ENCODE data around the gene NPSR1. TPM values are rescaled to one million over a fixed set of nuclear protein-coding genes. Genes with fewer than 3 reads are reported as not detected.

The NPSR1 gene
- total and polyA plus RNA-seq, 9 of the 15 experiments (the other 6 are each of a cell fraction or from before 2014, with no cell fraction given), result not detected

GRCh38 chr7:34846976-34847375 lies 189.0 kb downstream of the NPSR1 start:
- no peak overlapping the region for H2AFZ ChIP-seq (ENCODE audit: low read depth, low read length)
- in situ Hi-C loops (cut with MboI) (no loop called here), intact Hi-C loops (cut with micrococcal nuclease) (no loop called here)
- BruUV-seq (replicated peaks), result no TSS peak
- ChIA-PET POLR2A (interaction anchor here (0.5 kb wide), 1 partner anchor 9 kb away, joined by 3 read pairs; no protein-coding TSS in a partner anchor), CTCF (ENCODE audit: low intra/inter-chr PET ratio) (no interaction called here)
- H3K27me3 ChIP-seq (ENCODE audit: control insufficient read depth in 2 of 2, insufficient read depth in 2 of 2, low read length in 2 of 2), result no peaks in the 10 kb centered on the region
- no peaks in the 10 kb centered on the region for H4K20me1 ChIP-seq (replicated peaks; ENCODE audit: control insufficient read depth, insufficient read depth, low read length)
- TF ChIP-seq YBX1 (IDR thresholded peaks at IDR 0.05) (no peak), SIN3B (IDR thresholded peaks at IDR 0.05; ENCODE audit: low read depth) (no peak), XRCC5 (IDR thresholded peaks at IDR 0.05; ENCODE audit: low read depth, low read length) (no peak), ZNF41 (CRISPR knock-in tag; conservative IDR thresholded peaks at IDR 0.05) (no peak), TCFL5 (CRISPR knock-in tag; conservative IDR thresholded peaks at IDR 0.05) (no peak), ATF6 (CRISPR knock-in tag; IDR thresholded peaks at IDR 0.05) (no peak), PPARD (CRISPR knock-in tag; IDR thresholded peaks at IDR 0.05) (no peak), ETV6 (IDR thresholded peaks at IDR 0.05; ENCODE audit: borderline replicate concordance in 1 of 2, low read depth in 2 of 2, low read length in 1 of 2) (no peak), ETV6 (CRISPR knock-in tag; IDR thresholded peaks at IDR 0.05; ENCODE audit: borderline replicate concordance) (no peak), ZC3H4 (CRISPR knock-in tag; IDR thresholded peaks at IDR 0.05; ENCODE audit: borderline replicate concordance) (no peak), NFRKB (IDR thresholded peaks at IDR 0.05; ENCODE audit: low read depth) (no peak)
- no peaks in the 10 kb centered on the region for H3K9me1 ChIP-seq (ENCODE audit: control insufficient read depth, insufficient read depth, low read length)
- H3K4me2 ChIP-seq (ENCODE audit: insufficient read depth, low read length), result no peak overlapping the region
- H3K9me3 ChIP-seq (replicated peaks; ENCODE audit: control insufficient read depth, insufficient read depth, low read depth, low read length), result no peaks in the 10 kb centered on the region
- DNase-seq (ENCODE audit: extremely low read depth in 1 of 4, low spot score in 3 of 4) (no peak), ATAC-seq (no peak), FAIRE-seq (no peak)
- WGBS (ENCODE audit: insufficient coverage, low coverage, missing lambda C conversion rate), result 3% methylated on average over 5 of the region's 5 CpGs
- H3K4me1 ChIP-seq (replicated peaks in 1 of 2; ENCODE audit: control insufficient read depth in 2 of 2, insufficient read depth in 2 of 2, low read length in 2 of 2), result no peaks in the 10 kb centered on the region; a peak in 1 of 5 replicates
- H3K4me3 ChIP-seq, result no peak overlapping the region
- no peak overlapping the region for H3K9ac ChIP-seq (ENCODE audit: insufficient read depth in 1 of 2, low read depth in 2 of 2, low read length in 2 of 2)
- H3K36me3 ChIP-seq (ENCODE audit: control insufficient read depth, insufficient read depth, low read length), result no peaks in the 10 kb centered on the region
- H3K27ac ChIP-seq (ENCODE audit: extremely low read depth, low read depth, low read length), result no peak overlapping the region
- H3K79me2 ChIP-seq (ENCODE audit: control insufficient read depth, insufficient read depth, low read length), result no peaks in the 10 kb centered on the region

Data from K562 (cell line).